ENCODE measurements around the gene DNAJC25. TPM values are rescaled to one million over a fixed set of nuclear protein-coding genes. Genes with fewer than 3 reads are reported as not detected.
A peak's percentile ranks its signal among the peaks of the same experiment; 100 is the strongest.

DNAJC25 gene
- total and polyA plus RNA-seq, 2 of the 8 experiments (the other 6 are each of a cell fraction or from before 2014, with no cell fraction given), result 2.7 to 6.2 TPM

DNA sequence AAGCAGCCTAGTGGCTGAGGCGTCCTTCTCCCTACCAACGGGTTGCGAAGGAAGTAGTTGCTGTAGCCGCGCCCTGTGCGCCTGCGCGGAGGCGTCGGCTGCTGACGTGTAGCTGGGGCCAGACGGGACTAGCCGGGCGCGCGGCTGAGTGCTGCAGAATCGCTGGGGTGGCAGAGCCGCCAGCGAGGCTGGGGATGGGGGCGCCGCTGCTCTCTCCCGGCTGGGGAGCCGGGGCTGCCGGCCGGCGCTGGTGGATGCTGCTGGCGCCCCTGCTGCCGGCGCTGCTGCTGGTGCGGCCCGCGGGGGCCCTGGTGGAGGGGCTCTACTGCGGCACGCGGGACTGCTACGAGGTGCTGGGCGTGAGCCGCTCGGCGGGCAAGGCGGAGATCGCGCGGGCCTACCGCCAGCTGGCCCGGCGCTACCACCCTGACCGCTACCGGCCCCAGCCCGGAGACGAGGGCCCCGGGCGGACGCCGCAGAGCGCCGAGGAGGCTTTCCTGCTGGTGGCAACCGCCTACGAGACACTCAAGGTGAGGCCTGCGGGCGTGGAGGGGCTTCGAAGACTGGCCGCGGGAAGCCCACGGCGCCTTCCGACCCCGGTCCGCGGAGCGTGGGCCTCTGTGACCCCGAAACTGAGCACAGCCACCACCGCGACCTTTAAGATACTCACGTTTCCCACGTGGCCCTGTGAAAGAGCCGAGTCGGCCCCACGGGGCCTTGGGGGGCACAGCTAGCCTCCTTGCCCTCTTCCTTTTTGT lies at the start of gene DNAJC25 (continued):
- TF ChIP-seq RFX5 (IDR thresholded peaks at IDR 0.05; ENCODE audit: borderline replicate concordance, low read depth, low read length) (no peak), HDAC6 (IDR thresholded peaks at IDR 0.05; ENCODE audit: low read depth, low read length) (no peak), YY1 (IDR thresholded peaks at IDR 0.05; ENCODE audit: low read depth, low read length) (peak; percentile 64; the same call in 1 of the 2 replicates), TAF7 (optimal IDR thresholded peaks at IDR 0.05; ENCODE audit: borderline replicate concordance, low read depth, low read length) (peak; percentile 95), CREB1 (IDR thresholded peaks at IDR 0.05) (peak; percentile 95), GTF2F1 (IDR thresholded peaks at IDR 0.05; ENCODE audit: borderline replicate concordance, low read depth, low read length) (no peak), RBBP5 (IDR thresholded peaks at IDR 0.05; ENCODE audit: borderline replicate concordance, low read depth, low read length) (peak; percentile 57; the same call in 1 of the 2 replicates), RXRA (IDR thresholded peaks at IDR 0.05; ENCODE audit: insufficient read depth, low read depth, low read length) (no peak), NRF1 (IDR thresholded peaks at IDR 0.05; ENCODE audit: low read depth, low read length) (peak; percentile 89), BRCA1 (IDR thresholded peaks at IDR 0.05; ENCODE audit: low read depth, low read length) (no peak), CBX5 (IDR thresholded peaks at IDR 0.05; ENCODE audit: low read depth, low read length) (no peak), KDM1A (IDR thresholded peaks at IDR 0.05; ENCODE audit: borderline replicate concordance, low read length) (no peak), SP4 (IDR thresholded peaks at IDR 0.05; ENCODE audit: low read length) (no peak; the same call in 1 of the 2 replicates), ZNF274 (IDR thresholded peaks at IDR 0.05; ENCODE audit: borderline replicate concordance, extremely low read depth, low read length) (no peak), POLR2A (IDR thresholded peaks at IDR 0.05; ENCODE audit: control extremely low read depth in 1 of 2, low read depth in 2 of 2, low read length in 2 of 2) (peak; percentile 100), SUZ12 (IDR thresholded peaks at IDR 0.05; ENCODE audit: low read length) (no peak), TBP (IDR thresholded peaks at IDR 0.05; ENCODE audit: low read depth, low read length) (peak; percentile 96), JUND (IDR thresholded peaks at IDR 0.05; ENCODE audit: low read length) (no peak)
- TF ChIP-seq, protein P1, sequence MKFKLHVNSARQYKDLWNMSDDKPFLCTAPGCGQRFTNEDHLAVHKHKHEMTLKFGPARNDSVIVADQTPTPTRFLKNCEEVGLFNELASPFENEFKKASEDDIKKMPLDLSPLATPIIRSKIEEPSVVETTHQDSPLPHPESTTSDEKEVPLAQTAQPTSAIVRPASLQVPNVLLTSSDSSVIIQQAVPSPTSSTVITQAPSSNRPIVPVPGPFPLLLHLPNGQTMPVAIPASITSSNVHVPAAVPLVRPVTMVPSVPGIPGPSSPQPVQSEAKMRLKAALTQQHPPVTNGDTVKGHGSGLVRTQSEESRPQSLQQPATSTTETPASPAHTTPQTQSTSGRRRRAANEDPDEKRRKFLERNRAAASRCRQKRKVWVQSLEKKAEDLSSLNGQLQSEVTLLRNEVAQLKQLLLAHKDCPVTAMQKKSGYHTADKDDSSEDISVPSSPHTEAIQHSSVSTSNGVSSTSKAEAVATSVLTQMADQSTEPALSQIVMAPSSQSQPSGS (IDR thresholded peaks at IDR 0.05; ENCODE audit: low read length), result no peak; the same call in 1 of the 2 replicates
- TF ChIP-seq, protein P2, sequence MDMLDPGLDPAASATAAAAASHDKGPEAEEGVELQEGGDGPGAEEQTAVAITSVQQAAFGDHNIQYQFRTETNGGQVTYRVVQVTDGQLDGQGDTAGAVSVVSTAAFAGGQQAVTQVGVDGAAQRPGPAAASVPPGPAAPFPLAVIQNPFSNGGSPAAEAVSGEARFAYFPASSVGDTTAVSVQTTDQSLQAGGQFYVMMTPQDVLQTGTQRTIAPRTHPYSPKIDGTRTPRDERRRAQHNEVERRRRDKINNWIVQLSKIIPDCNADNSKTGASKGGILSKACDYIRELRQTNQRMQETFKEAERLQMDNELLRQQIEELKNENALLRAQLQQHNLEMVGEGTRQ (IDR thresholded peaks at IDR 0.05; ENCODE audit: low read length), result no peak
- TF ChIP-seq, protein P3, sequence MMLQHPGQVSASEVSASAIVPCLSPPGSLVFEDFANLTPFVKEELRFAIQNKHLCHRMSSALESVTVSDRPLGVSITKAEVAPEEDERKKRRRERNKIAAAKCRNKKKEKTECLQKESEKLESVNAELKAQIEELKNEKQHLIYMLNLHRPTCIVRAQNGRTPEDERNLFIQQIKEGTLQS (IDR thresholded peaks at IDR 0.05; ENCODE audit: insufficient read depth, low read depth, low read length), result no peak
